GM12801 (cell line): ENCODE measurements around the gene NPLOC4.

ENCODE experiments used
- CTCF ChIP-seq: IDR thresholded peaks from one replicate; pipeline ENCODE4 v1.5.1; 2011; ENCODE audit warnings: control low read depth; ENCODE audit not compliant: insufficient read length; ENCODE audit errors: extremely low read depth

Gene NPLOC4

GRCh38 chr17:81573794-81574642 lies 62.9 kb downstream of the NPLOC4 start:
- no peak for TF ChIP-seq CTCF

DNA sequence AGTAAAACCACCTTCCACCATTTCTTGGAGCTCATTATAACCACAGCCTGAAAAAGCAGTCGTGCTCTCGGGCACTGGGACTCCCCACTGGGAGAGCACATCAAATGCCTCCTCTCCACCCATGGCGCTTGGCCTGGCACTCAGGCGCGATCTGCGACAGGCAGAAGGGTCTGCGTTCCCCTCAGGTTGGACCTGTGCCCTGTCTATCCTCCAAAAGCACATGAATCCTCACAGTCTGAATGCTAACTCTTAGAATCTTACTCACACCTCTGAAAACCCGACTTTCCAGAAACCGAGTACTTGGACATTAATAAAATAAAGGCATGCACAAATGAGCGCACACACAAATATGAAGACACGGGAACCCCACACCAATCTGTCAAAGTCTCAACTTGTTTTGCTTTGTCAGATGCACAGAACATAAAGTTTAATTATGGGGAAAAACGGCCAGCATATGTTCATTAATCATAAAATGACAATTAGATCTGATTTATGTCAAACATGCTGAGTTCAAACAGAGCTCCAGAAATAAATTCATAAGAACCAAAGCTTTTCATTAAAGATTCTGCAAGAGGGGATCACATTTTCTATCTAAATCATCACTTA lies 64.2 kb downstream of the NPLOC4 start:
- no peak for TF ChIP-seq CTCF

DNA sequence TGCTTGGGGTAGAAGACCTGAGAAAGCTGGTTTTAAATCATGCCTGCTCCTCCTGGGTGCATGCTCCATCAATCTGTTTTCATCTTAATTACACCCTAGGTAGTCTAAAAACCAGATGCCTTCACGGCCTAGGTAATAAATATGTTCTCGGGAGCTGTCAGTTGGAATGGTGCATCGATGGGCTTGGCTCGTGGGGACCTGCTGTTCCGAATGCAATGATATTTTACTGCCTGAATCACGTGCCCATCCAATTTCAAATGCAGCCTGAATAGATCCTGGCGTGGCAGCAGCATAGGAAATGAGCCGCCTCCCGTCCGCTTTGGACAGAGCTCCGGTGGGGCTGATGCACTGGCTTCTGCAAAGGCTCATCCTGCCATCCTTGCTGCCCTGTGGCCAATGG lies 65.9 kb downstream of the NPLOC4 start:
- no peak for TF ChIP-seq CTCF

DNA sequence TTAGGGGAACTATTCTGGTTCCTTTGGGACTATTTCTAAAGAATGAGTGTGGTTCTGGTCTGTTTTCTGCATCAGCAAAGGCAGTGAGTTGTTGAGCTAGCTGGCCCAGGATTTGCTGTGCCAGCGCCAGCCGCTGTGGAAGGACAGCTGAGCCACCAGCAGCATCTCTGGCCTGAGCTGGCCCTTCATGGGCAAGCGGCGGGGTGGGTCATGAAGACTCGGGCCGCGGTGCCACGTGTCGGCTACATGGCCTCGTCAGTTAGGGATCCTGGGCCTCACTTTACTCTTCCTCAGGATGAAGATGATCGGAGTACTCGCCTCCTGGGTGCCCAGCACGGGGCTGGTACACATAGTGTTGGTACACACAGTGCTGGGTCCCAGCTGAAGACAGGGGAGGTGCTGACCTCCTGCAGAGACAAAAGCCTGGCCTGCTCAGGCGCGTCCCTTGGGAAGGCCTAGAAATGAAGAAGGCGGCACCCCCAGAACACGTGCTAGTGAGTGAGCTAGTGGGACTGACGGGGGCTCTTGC lies 66.9 kb downstream of the NPLOC4 start:
- TF ChIP-seq CTCF, result no peak

GRCh38 chr17:81568416-81568815 lies 68.5 kb downstream of the NPLOC4 start:
- no peak for TF ChIP-seq CTCF

GRCh38 chr17:81567191-81567590 lies 69.7 kb downstream of the NPLOC4 start:
- TF ChIP-seq CTCF, result no peak

DNA sequence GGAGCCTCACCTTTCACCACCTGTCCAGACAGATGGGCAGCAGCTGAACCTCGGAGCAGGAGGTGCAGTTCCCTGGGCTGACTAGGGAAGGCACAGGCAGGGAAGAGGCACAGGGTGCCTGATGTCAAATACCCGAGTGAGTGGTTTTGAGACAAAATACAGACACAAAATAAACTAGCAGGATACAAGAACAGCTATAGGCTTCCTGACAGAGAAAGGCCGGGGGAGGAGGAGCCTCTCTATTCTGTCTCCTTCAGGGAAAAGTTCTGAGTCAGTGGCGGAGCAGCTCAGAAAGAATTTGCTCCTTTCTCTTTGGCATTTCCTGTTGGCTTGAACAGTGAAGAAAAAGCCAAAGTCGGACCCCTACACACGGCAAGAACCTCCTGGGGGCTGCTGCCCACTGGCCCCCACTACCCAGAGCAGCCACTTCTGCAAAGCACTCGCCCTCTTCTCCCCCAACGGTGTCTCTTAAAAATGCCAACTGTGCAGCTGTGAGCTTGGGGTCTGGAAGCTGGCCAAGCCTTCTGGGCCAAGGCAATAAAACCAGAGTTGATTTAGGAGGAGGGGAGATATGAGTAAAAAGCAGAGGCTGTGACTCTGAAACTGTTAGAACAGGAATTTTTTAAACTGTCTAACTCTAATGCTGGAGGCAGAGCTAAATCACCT lies 70.3 kb downstream of the NPLOC4 start:
- no peak for TF ChIP-seq CTCF
